Neural cell (in vitro differentiated cells): ENCODE measurements around the gene UQCRC1.

Source experiments
- CTCF ChIP-seq: fragments of 450-650 bp; IDR thresholded peaks from 2 replicates; pipeline ENCODE4 v1.5.1; 2014; ENCODE audit warnings: antibody characterized with exemption, mild to moderate bottlenecking, moderate library complexity; ENCODE audit not compliant: poor library complexity, severe bottlenecking
- EZH2 ChIP-seq: fragments of 200-600, 300-800 bp; shearing (Covaris generic), sonication (generic); IDR thresholded peaks from 2 replicates; pipeline ENCODE4 v1.6.1; 2014; ENCODE audit warnings: antibody characterized with exemption, low read length, borderline replicate concordance, mild to moderate bottlenecking; ENCODE audit not compliant: insufficient read depth, poor library complexity, severe bottlenecking
- MXI1 ChIP-seq: fragments of 450-650 bp; conservative IDR thresholded peaks from 2 replicates; pipeline ENCODE4 v1.6.1; 2014; ENCODE audit warnings: antibody characterized with exemption, mild to moderate bottlenecking; ENCODE audit not compliant: poor library complexity, severe bottlenecking
- POLR2AphosphoS5 ChIP-seq: IDR thresholded peaks from 2 replicates; pipeline ENCODE4 v1.6.1; 2012
- RAD21 ChIP-seq: fragments of 450-650 bp; conservative IDR thresholded peaks from 2 replicates; pipeline ENCODE4 v1.6.1; 2014; ENCODE audit warnings: antibody characterized with exemption, mild to moderate bottlenecking, moderate library complexity
- REST ChIP-seq: IDR thresholded peaks from 2 replicates; pipeline ENCODE4 v1.6.1; 2012; ENCODE audit warnings: borderline replicate concordance
- SMC3 ChIP-seq: fragments of 450-650 bp; conservative IDR thresholded peaks from 2 replicates; pipeline ENCODE4 v1.6.1; 2014; ENCODE audit warnings: antibody characterized with exemption, mild to moderate bottlenecking, moderate library complexity; ENCODE audit not compliant: poor library complexity
- TAF1 ChIP-seq: IDR thresholded peaks from 2 replicates; pipeline ENCODE4 v1.6.1; 2012; ENCODE audit warnings: low read depth

GRCh38 chr3:48644898-48645760 is 35.7 kb upstream of the UQCRC1 start:
- TF ChIP-seq CTCF (no peak), MXI1 (no peak), RAD21 (no peak), REST (no peak), POLR2AphosphoS5 (no peak), TAF1 (no peak), EZH2 (no peak), SMC3 (no peak)
